ENCODE data around the gene FLT1. TPM values are rescaled to one million over a fixed set of nuclear protein-coding genes. Genes with fewer than 3 reads are reported as not detected.

Gene FLT1
- total RNA-seq, 1 experiment from 2014 or later: 0.25 TPM

- TF ChIP-seq, protein P1, sequence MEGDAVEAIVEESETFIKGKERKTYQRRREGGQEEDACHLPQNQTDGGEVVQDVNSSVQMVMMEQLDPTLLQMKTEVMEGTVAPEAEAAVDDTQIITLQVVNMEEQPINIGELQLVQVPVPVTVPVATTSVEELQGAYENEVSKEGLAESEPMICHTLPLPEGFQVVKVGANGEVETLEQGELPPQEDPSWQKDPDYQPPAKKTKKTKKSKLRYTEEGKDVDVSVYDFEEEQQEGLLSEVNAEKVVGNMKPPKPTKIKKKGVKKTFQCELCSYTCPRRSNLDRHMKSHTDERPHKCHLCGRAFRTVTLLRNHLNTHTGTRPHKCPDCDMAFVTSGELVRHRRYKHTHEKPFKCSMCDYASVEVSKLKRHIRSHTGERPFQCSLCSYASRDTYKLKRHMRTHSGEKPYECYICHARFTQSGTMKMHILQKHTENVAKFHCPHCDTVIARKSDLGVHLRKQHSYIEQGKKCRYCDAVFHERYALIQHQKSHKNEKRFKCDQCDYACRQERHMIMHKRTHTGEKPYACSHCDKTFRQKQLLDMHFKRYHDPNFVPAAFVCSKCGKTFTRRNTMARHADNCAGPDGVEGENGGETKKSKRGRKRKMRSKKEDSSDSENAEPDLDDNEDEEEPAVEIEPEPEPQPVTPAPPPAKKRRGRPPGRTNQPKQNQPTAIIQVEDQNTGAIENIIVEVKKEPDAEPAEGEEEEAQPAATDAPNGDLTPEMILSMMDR (IDR thresholded peaks at IDR 0.05 in 2 of 3, conservative IDR thresholded peaks at IDR 0.05 in 1 of 3; ENCODE audit: borderline replicate concordance in 1 of 3, insufficient read depth in 1 of 3, low read depth in 2 of 3, low read length in 2 of 3): no peak
- TF ChIP-seq EZH2 (IDR thresholded peaks at IDR 0.05): no peak
- TF ChIP-seq RAD21 (IDR thresholded peaks at IDR 0.05; ENCODE audit: low read depth): no peak
- TF ChIP-seq, protein P2, sequence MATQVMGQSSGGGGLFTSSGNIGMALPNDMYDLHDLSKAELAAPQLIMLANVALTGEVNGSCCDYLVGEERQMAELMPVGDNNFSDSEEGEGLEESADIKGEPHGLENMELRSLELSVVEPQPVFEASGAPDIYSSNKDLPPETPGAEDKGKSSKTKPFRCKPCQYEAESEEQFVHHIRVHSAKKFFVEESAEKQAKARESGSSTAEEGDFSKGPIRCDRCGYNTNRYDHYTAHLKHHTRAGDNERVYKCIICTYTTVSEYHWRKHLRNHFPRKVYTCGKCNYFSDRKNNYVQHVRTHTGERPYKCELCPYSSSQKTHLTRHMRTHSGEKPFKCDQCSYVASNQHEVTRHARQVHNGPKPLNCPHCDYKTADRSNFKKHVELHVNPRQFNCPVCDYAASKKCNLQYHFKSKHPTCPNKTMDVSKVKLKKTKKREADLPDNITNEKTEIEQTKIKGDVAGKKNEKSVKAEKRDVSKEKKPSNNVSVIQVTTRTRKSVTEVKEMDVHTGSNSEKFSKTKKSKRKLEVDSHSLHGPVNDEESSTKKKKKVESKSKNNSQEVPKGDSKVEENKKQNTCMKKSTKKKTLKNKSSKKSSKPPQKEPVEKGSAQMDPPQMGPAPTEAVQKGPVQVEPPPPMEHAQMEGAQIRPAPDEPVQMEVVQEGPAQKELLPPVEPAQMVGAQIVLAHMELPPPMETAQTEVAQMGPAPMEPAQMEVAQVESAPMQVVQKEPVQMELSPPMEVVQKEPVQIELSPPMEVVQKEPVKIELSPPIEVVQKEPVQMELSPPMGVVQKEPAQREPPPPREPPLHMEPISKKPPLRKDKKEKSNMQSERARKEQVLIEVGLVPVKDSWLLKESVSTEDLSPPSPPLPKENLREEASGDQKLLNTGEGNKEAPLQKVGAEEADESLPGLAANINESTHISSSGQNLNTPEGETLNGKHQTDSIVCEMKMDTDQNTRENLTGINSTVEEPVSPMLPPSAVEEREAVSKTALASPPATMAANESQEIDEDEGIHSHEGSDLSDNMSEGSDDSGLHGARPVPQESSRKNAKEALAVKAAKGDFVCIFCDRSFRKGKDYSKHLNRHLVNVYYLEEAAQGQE (IDR thresholded peaks at IDR 0.05; ENCODE audit: low read depth): no peak
- TF ChIP-seq SRF (IDR thresholded peaks at IDR 0.05; ENCODE audit: low read depth): no peak
- no peak for TF ChIP-seq CEBPB (IDR thresholded peaks at IDR 0.05; ENCODE audit: low read depth)
These were observed 44.8 kb upstream of the FLT1 start (continued) for GRCh38 chr13:28539625-28540286.

- no peak overlapping the region for H3K4me2 ChIP-seq (ENCODE audit: low read length)
- peaks cover 3 to 6% of the 10 kb centered on the region in 2 experiments; a peak in 2 of 4 replicates for H3K9me3 ChIP-seq (ENCODE audit: control insufficient read depth in 1 of 2, insufficient read depth in 1 of 2, low read depth in 1 of 2, low read length in 2 of 2)
- H3K27ac ChIP-seq (ENCODE audit: low read depth, low read length): no peak overlapping the region
- no peak overlapping the region for H3K9ac ChIP-seq (ENCODE audit: low read length)
- H3K27me3 ChIP-seq (ENCODE audit: insufficient read depth, low read length): no peaks in the 10 kb centered on the region
- no peaks in the 10 kb centered on the region for H3K36me3 ChIP-seq (ENCODE audit: control insufficient read depth in 1 of 2, insufficient read depth in 2 of 2, low read length in 2 of 2)
- ATAC-seq (no peak), DNase-seq (ENCODE audit: low read depth, low spot score) (no peak)
- no peak overlapping the region for H2AFZ ChIP-seq (ENCODE audit: low read depth, low read length, poor library complexity, severe bottlenecking)
- no peak overlapping the region for H3K4me3 ChIP-seq (replicated peaks in 1 of 2; ENCODE audit: low read depth in 1 of 2, low read length in 2 of 2)
- POLR2A ChIA-PET: no interaction called here
- intact Hi-C loops (cut with micrococcal nuclease): no loop called here
- no peaks in the 10 kb centered on the region for H4K20me1 ChIP-seq (ENCODE audit: insufficient read depth)
- TF ChIP-seq ZFX (IDR thresholded peaks at IDR 0.05): no peak
- TF ChIP-seq YY1 (IDR thresholded peaks at IDR 0.05; ENCODE audit: extremely low read depth, insufficient replicate concordance, low read depth, low read length): no peak
- no peak for TF ChIP-seq SIN3A (IDR thresholded peaks at IDR 0.05; ENCODE audit: low read depth)
- no peak for TF ChIP-seq ZNF274 (IDR thresholded peaks at IDR 0.05; ENCODE audit: low read depth, low read length)
- BruUV-seq (replicated peaks): no TSS peak
- RAD21 ChIA-PET (ENCODE audit: low non-redundant PET in 1 of 2, low total read pairs in 2 of 2, uncharacterized antibody in 2 of 2, unreplicated experiment in 2 of 2): no interaction called here
- H3K9me2 ChIP-seq (ENCODE audit: insufficient read depth): no peaks in the 10 kb centered on the region
- H3K4me1 ChIP-seq (ENCODE audit: control insufficient read depth in 1 of 2, insufficient read depth in 2 of 2, low read length in 2 of 2): no peaks in the 10 kb centered on the region
- no peaks in the 10 kb centered on the region for H3K79me2 ChIP-seq (ENCODE audit: insufficient read depth, low read length)
- CTCF ChIA-PET: no interaction called here
These were observed 44.0 kb upstream of the FLT1 start for GRCh38 chr13:28538932-28539331.
